SK-N-SH (cell line): Measurements from ENCODE around the gene TRAM2. TPM values are rescaled to one million over a fixed set of nuclear protein-coding genes. Genes with fewer than 3 reads are reported as not detected.

Experiments
- CTCF ChIA-PET: fragments of 300-600, 350-600 bp; formaldehyde crosslinking; extraction: SDS; loops from one replicate; lab custom pipeline; 2021; lab: Yijun Ruan, JAX
- POLR2A ChIA-PET: fragments of 350-600 bp; sonication (Branson Sonifier 250); formaldehyde crosslinking; extraction: SDS; loops from one replicate; lab custom pipeline; 2020; ENCODE audit warnings: antibody characterized with exemption, inconsistent platforms; lab: Yijun Ruan, JAX
- DNase-seq: peaks from one replicate; pipeline ENCODE4 v3.0.0; 2012
- H2AFZ ChIP-seq: fragments of 200-600 bp; sonication (generic); 2 replicates; pipeline ENCODE4 v1.8.1; 2016; ENCODE audit warnings: antibody characterized with exemption, mild to moderate bottlenecking, low read depth
- H3F3A ChIP-seq: fragments of 200-600 bp; sonication (generic); replicated peaks from 2 replicates; pipeline ENCODE3; 2016; ENCODE audit warnings: antibody characterized with exemption, mild to moderate bottlenecking; ENCODE audit not compliant: insufficient read depth
- H3K27ac ChIP-seq, 2 experiments: fragments of 200-500 bp in 1 of 2; fragments of 200-600 bp in 1 of 2; sonication (Bioruptor generic) in 1 of 2; sonication (generic), shearing (Covaris generic) in 1 of 2; 2 replicates each; pipeline versions ENCODE4 v1.5.1 to v1.6.1; 2014 to 2016; ENCODE audit warnings: low read depth in 2 of 2, inconsistent platforms in 1 of 2, low read length in 1 of 2, mild to moderate bottlenecking in 1 of 2, mixed read lengths in 1 of 2
- H3K27me3 ChIP-seq: fragments of 200-600 bp; sonication (generic), shearing (Covaris generic); 2 replicates; pipeline ENCODE4 v1.6.1; 2016; ENCODE audit warnings: mixed run types; ENCODE audit not compliant: insufficient read depth
- H3K36me3 ChIP-seq, 2 experiments: fragments of 200-500 bp in 1 of 2; fragments of 200-600 bp in 1 of 2; sonication (Bioruptor generic) in 1 of 2; sonication (generic) in 1 of 2; replicated peaks in 1 of 2; 2 replicates each; pipeline versions ENCODE3 to v1.5.1; 2014 to 2016; ENCODE audit warnings: low read length in 1 of 2, mild to moderate bottlenecking in 1 of 2; ENCODE audit not compliant: insufficient read depth in 2 of 2, control insufficient read depth in 1 of 2
- H3K4me1 ChIP-seq, 2 experiments: fragments of 200-500 bp in 1 of 2; fragments of 200-600 bp in 1 of 2; sonication (Bioruptor generic) in 1 of 2; sonication (generic), shearing (Covaris generic) in 1 of 2; 2 replicates each; pipeline versions ENCODE4 v1.5.1 to v1.6.1; 2014 to 2016; ENCODE audit warnings: low read depth in 1 of 2, low read length in 1 of 2, mixed run types in 1 of 2; ENCODE audit not compliant: insufficient read depth in 2 of 2, control insufficient read depth in 1 of 2
- H3K4me2 ChIP-seq: fragments of 200-600 bp; sonication (generic), shearing (Covaris generic); 2 replicates; pipeline ENCODE4 v1.6.1; 2017; ENCODE audit warnings: mixed run types
- H3K4me3 ChIP-seq, 2 experiments: fragments of 200-500 bp in 1 of 2; fragments of 200-600 bp in 1 of 2; sonication (Bioruptor generic) in 1 of 2; sonication (generic), shearing (Covaris generic) in 1 of 2; 2 replicates each; pipeline versions ENCODE4 v1.5.1 to v1.8.1; 2014 to 2016; ENCODE audit warnings: low read depth in 2 of 2, inconsistent platforms in 1 of 2, low read length in 1 of 2, mild to moderate bottlenecking in 1 of 2, mixed read lengths in 1 of 2, moderate library complexity in 1 of 2
- H3K79me2 ChIP-seq: fragments of 200-600 bp; sonication (generic); 2 replicates; pipeline ENCODE4 v1.8.1; 2017; ENCODE audit warnings: mild to moderate bottlenecking; ENCODE audit not compliant: insufficient read depth
- H3K9ac ChIP-seq: fragments of 200-600 bp; sonication (generic); 2 replicates; pipeline ENCODE4 v1.6.1; 2017; ENCODE audit warnings: mixed run types
- H3K9me2 ChIP-seq: fragments of 200-600 bp; sonication (generic); 2 replicates; pipeline ENCODE4 v1.6.1; 2017; ENCODE audit warnings: mixed run types
- H3K9me3 ChIP-seq: fragments of 200-600 bp; sonication (generic); 2 replicates; pipeline ENCODE4 v1.6.1; 2017; ENCODE audit warnings: mixed run types, mild to moderate bottlenecking, moderate library complexity
- H4K20me1 ChIP-seq: fragments of 200-600 bp; sonication (generic); 2 replicates; pipeline ENCODE4 v1.6.1; 2017; ENCODE audit warnings: mild to moderate bottlenecking, mixed run types; ENCODE audit not compliant: insufficient read depth
- ELF1 ChIP-seq: IDR thresholded peaks from 2 replicates; pipeline ENCODE4 v1.4.0; 2012
- EP300 ChIP-seq, 2 experiments: IDR thresholded peaks; 2 replicates each; pipeline versions ENCODE4 v1.4.0 to v1.6.1; 2012; ENCODE audit warnings: borderline replicate concordance in 1 of 2, low read depth in 1 of 2, low read length in 1 of 2
- FOXM1 ChIP-seq: IDR thresholded peaks from 2 replicates; pipeline ENCODE4 v1.4.0; 2012; ENCODE audit warnings: low read depth, mild to moderate bottlenecking
- GABPA ChIP-seq: IDR thresholded peaks from 2 replicates; pipeline ENCODE4 v1.4.0; 2012; ENCODE audit warnings: low read depth, mild to moderate bottlenecking
- GATA2 ChIP-seq: sonication (generic); formaldehyde crosslinking; IDR thresholded peaks from 2 replicates; pipeline ENCODE4 v1.5.0; 2020; ENCODE audit warnings: mild to moderate bottlenecking, missing genetic modification reagents
- JUND ChIP-seq: IDR thresholded peaks from 2 replicates; pipeline ENCODE4 v1.4.0; 2012
- MAX ChIP-seq: IDR thresholded peaks from 2 replicates; pipeline ENCODE4 v1.4.0; 2012; ENCODE audit warnings: low read depth
- MEF2A ChIP-seq: IDR thresholded peaks from 2 replicates; pipeline ENCODE4 v1.4.0; 2012; ENCODE audit warnings: low read depth, borderline replicate concordance
- NFIC ChIP-seq: IDR thresholded peaks from 2 replicates; pipeline ENCODE4 v1.4.0; 2012; ENCODE audit warnings: borderline replicate concordance
- NRF1 ChIP-seq: IDR thresholded peaks from 2 replicates; pipeline ENCODE4 v1.6.1; 2012; ENCODE audit warnings: low read depth, mild to moderate bottlenecking, low read length
- PBX3 ChIP-seq: IDR thresholded peaks from 2 replicates; pipeline ENCODE4; 2012
- POLR2AphosphoS5 ChIP-seq: IDR thresholded peaks from 2 replicates; pipeline ENCODE4 v1.6.1; 2012; ENCODE audit warnings: low read depth, low read length
- RFX5 ChIP-seq: IDR thresholded peaks from 2 replicates; pipeline ENCODE4 v1.6.1; 2012; ENCODE audit warnings: mild to moderate bottlenecking, improper control_type of control experiment, low read length
- RXRA ChIP-seq: IDR thresholded peaks from 2 replicates; pipeline ENCODE4 v1.4.0; 2012; ENCODE audit warnings: low read depth, mild to moderate bottlenecking, borderline replicate concordance
- TEAD4 ChIP-seq: IDR thresholded peaks from 2 replicates; pipeline ENCODE4 v1.4.0; 2012; ENCODE audit warnings: mild to moderate bottlenecking, borderline replicate concordance; ENCODE audit not compliant: insufficient read depth
- WGBS: methylation state at CpG from one replicate; pipeline ENCODE4 v1.1.6; 2017; ENCODE audit warnings: low lambda C conversion rate; 5-methylcytosine and 5-hydroxymethylcytosine counted together
- polyA plus RNA-seq, 3 experiments: library from polyadenylated mRNA; depleted of rRNA; stranded (reverse); fragments of >200 nt; gene quantifications; 2 replicates each; pipeline ENCODE4 v1.2.3, GENCODE V29; 2012
- TF ChIP-seq, protein P1 (sequence below): fragments of 200-600 bp; sonication (generic); IDR thresholded peaks from 2 replicates; pipeline ENCODE4 v1.6.1; 2017; ENCODE audit warnings: antibody characterized with exemption, mild to moderate bottlenecking, moderate library complexity
- TF ChIP-seq, protein P2 (sequence below): IDR thresholded peaks from 2 replicates; pipeline ENCODE4 v1.4.0; 2012; ENCODE audit warnings: low read depth, borderline replicate concordance
- TF ChIP-seq, protein P3 (sequence below): fragments of 150-350 bp; IDR thresholded peaks from 2 replicates; pipeline ENCODE4 v1.6.1; 2016; ENCODE audit warnings: mild to moderate bottlenecking, low read depth, low read length

Gene TRAM2
- polyA plus RNA-seq, 1 of the 3 experiments (the other 2 are of a cell fraction), result 26.4 TPM

DNA sequence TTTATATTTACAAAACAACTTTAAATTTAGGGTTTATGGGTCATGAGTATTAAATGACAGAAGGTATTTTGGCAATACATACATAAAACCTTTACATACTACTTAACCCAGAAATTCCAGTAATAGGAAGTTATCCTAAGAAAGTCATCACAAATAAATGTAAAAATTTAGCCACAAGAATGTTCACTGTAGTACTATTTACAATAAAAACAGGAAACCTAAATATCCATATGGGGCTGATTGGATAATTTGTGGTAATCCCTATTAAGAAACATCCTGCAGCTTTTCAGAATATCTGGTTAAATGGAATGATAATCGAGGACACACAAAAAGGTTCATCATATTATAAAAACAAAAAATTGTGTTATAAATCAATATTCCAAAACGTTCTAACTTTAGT, 44.4 kb downstream of the TRAM2 start:
- POLR2A ChIA-PET, result no interaction called here

DNA sequence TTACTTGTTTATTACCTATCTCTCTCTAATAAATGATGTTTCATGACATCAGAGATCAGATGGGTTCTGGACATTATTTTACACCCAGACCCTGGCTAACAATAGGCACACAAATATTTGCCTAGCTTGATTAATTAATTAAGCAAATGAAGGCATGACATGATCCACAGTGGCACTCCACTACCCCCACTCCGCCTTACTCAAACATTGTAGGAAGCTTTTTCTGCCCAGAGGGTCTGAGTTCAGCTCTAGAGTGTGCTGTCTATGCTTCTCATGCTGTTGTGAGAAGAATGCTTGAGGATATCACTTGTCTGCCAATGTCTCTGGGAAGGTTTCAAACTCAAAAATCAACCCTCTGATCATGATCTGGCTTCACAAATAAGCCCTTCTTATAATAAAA, 45.0 kb downstream of the TRAM2 start:
- Histone ChIP-seq H3K4me3 (no peak overlapping the region), H3F3A (peaks cover 5% of the 10 kb centered on the region), H4K20me1 (no peaks in the 10 kb centered on the region), H3K27ac (peak overlapping the region in 1 of 2 experiments; percentile 0; a peak in 1 of 4 replicates), H3K9ac (no peak overlapping the region), H3K9me2 (no peaks in the 10 kb centered on the region), H3K4me2 (no peak overlapping the region), H3K27me3 (no peaks in the 10 kb centered on the region), H3K9me3 (no peaks in the 10 kb centered on the region), H3K79me2 (peaks cover 97% of the 10 kb centered on the region), H2AFZ (no peak overlapping the region), H3K4me1 (peaks cover 11 to 28% of the 10 kb centered on the region in 2 experiments), H3K36me3 (peaks cover 24 to 37% of the 10 kb centered on the region in 2 experiments)
- POLR2A ChIA-PET, result no interaction called here
- DNase-seq, result no peak
- WGBS, result 95% methylated on average over 1 of the region's 1 CpG
- CTCF ChIA-PET, result interaction anchor here (2.6 kb wide), 1 partner anchor 10 kb away, joined by 6 read pairs; no protein-coding TSS in a partner anchor
- no peak for TF ChIP-seq MEF2A
- no peak for TF ChIP-seq MAX
- TF ChIP-seq, protein P1, sequence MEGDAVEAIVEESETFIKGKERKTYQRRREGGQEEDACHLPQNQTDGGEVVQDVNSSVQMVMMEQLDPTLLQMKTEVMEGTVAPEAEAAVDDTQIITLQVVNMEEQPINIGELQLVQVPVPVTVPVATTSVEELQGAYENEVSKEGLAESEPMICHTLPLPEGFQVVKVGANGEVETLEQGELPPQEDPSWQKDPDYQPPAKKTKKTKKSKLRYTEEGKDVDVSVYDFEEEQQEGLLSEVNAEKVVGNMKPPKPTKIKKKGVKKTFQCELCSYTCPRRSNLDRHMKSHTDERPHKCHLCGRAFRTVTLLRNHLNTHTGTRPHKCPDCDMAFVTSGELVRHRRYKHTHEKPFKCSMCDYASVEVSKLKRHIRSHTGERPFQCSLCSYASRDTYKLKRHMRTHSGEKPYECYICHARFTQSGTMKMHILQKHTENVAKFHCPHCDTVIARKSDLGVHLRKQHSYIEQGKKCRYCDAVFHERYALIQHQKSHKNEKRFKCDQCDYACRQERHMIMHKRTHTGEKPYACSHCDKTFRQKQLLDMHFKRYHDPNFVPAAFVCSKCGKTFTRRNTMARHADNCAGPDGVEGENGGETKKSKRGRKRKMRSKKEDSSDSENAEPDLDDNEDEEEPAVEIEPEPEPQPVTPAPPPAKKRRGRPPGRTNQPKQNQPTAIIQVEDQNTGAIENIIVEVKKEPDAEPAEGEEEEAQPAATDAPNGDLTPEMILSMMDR, result no peak
- no peak for TF ChIP-seq NFIC
- TF ChIP-seq, protein P2, sequence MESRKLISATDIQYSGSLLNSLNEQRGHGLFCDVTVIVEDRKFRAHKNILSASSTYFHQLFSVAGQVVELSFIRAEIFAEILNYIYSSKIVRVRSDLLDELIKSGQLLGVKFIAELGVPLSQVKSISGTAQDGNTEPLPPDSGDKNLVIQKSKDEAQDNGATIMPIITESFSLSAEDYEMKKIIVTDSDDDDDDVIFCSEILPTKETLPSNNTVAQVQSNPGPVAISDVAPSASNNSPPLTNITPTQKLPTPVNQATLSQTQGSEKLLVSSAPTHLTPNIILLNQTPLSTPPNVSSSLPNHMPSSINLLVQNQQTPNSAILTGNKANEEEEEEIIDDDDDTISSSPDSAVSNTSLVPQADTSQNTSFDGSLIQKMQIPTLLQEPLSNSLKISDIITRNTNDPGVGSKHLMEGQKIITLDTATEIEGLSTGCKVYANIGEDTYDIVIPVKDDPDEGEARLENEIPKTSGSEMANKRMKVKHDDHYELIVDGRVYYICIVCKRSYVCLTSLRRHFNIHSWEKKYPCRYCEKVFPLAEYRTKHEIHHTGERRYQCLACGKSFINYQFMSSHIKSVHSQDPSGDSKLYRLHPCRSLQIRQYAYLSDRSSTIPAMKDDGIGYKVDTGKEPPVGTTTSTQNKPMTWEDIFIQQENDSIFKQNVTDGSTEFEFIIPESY, result no peak
- no peak for TF ChIP-seq GATA2
- no peak for TF ChIP-seq GABPA
- no peak for TF ChIP-seq RFX5
- TF ChIP-seq PBX3, result no peak
- no peak for TF ChIP-seq FOXM1
- no peak for TF ChIP-seq EP300 (IDR thresholded peaks at IDR 0.05; ENCODE audit: borderline replicate concordance in 1 of 2, low read depth in 1 of 2, low read length in 1 of 2)
- no peak for TF ChIP-seq RXRA
- no peak for TF ChIP-seq POLR2AphosphoS5

More for the DNA sequence above, 44.4 kb downstream of the TRAM2 start:
- H3K79me2 ChIP-seq, result peaks cover 99% of the 10 kb centered on the region
- peaks cover 5% of the 10 kb centered on the region for H3F3A ChIP-seq
- CTCF ChIA-PET, result interaction anchor here (2.6 kb wide), 1 partner anchor 10 kb away, joined by 6 read pairs; no protein-coding TSS in a partner anchor
- H3K9me3 ChIP-seq, result no peaks in the 10 kb centered on the region
- no peak overlapping the region for H2AFZ ChIP-seq
- no peak for DNase-seq
- H3K9me2 ChIP-seq, result no peaks in the 10 kb centered on the region
- H4K20me1 ChIP-seq, result no peaks in the 10 kb centered on the region
- peak overlapping the region in 1 of 2 experiments; percentile 0; a peak in 1 of 4 replicates for H3K27ac ChIP-seq
- H3K9ac ChIP-seq, result no peak overlapping the region
- H3K27me3 ChIP-seq, result no peaks in the 10 kb centered on the region
- no peak overlapping the region for H3K4me3 ChIP-seq
- H3K4me2 ChIP-seq, result no peak overlapping the region
- H3K4me1 ChIP-seq, result peaks cover 16 to 33% of the 10 kb centered on the region in 2 experiments
- TF ChIP-seq, protein P3, sequence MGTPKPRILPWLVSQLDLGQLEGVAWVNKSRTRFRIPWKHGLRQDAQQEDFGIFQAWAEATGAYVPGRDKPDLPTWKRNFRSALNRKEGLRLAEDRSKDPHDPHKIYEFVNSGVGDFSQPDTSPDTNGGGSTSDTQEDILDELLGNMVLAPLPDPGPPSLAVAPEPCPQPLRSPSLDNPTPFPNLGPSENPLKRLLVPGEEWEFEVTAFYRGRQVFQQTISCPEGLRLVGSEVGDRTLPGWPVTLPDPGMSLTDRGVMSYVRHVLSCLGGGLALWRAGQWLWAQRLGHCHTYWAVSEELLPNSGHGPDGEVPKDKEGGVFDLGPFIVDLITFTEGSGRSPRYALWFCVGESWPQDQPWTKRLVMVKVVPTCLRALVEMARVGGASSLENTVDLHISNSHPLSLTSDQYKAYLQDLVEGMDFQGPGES, result no peak
- TF ChIP-seq ELF1, result no peak
- TF ChIP-seq, protein P2, result no peak
- TF ChIP-seq NRF1, result no peak
- no peak for TF ChIP-seq JUND
- no peak for TF ChIP-seq FOXM1
- no peak for TF ChIP-seq GABPA
- no peak for TF ChIP-seq MEF2A
- peak; percentile 25; the same call in 1 of the 2 replicates for TF ChIP-seq TEAD4
- TF ChIP-seq, all 33 proteins: peak for 1
- peaks cover 24 to 37% of the 10 kb centered on the region in 2 experiments for H3K36me3 ChIP-seq
- WGBS, result 70% methylated on average over 2 of the region's 2 CpGs
